Loucy (cell line): ENCODE data around the gene IGFBP3.

Source experiments
- H2AFZ ChIP-seq: fragments of 200-600 bp; sonication (generic); 2 replicates; pipeline ENCODE4 v1.6.0; 2016; ENCODE audit warnings: antibody characterized with exemption, mild to moderate bottlenecking, low read length, moderate library complexity
- H3F3A ChIP-seq: fragments of 200-600 bp; 2 replicates; pipeline ENCODE4 v1.6.0; 2016; ENCODE audit warnings: antibody characterized with exemption, low read depth, mild to moderate bottlenecking
- H3K27me3 ChIP-seq: fragments of 200-600 bp; sonication (generic); 2 replicates; pipeline ENCODE4 v1.6.1; 2014; ENCODE audit warnings: low read length, mild to moderate bottlenecking; ENCODE audit not compliant: insufficient read depth, poor library complexity, severe bottlenecking
- H3K36me3 ChIP-seq: fragments of 200-600 bp; sonication (generic); 2 replicates; pipeline ENCODE4 v1.6.1; 2016; ENCODE audit warnings: low read length; ENCODE audit not compliant: insufficient read depth
- H3K4me1 ChIP-seq: fragments of 200-600 bp; sonication (generic); 2 replicates; pipeline ENCODE4 v1.5.1; 2014; ENCODE audit warnings: low read length, mild to moderate bottlenecking; ENCODE audit not compliant: insufficient read depth, poor library complexity, severe bottlenecking
- H3K4me2 ChIP-seq: fragments of 200-600 bp; sonication (generic); 2 replicates; pipeline ENCODE4 v1.6.0; 2014; ENCODE audit warnings: antibody characterized with exemption, low read length, low read depth, mild to moderate bottlenecking; ENCODE audit not compliant: poor library complexity, severe bottlenecking
- H3K4me3 ChIP-seq: fragments of 200-600 bp; sonication (generic); 2 replicates; pipeline ENCODE4 v1.5.1; 2014; ENCODE audit warnings: low read length, mild to moderate bottlenecking, mixed read lengths; ENCODE audit not compliant: poor library complexity, severe bottlenecking
- H3K79me2 ChIP-seq: fragments of 200-600 bp; sonication (generic); 2 replicates; pipeline ENCODE4 v1.6.1; 2014; ENCODE audit warnings: low read length; ENCODE audit not compliant: insufficient read depth
- H3K9ac ChIP-seq: fragments of 200-600 bp; sonication (generic); 2 replicates; pipeline ENCODE4 v1.6.0; 2014; ENCODE audit warnings: mild to moderate bottlenecking, low read depth, low read length, moderate library complexity; ENCODE audit not compliant: poor library complexity, severe bottlenecking
- H3K9me2 ChIP-seq: fragments of 200-600 bp; sonication (generic); replicated peaks from 2 replicates; pipeline ENCODE4 v1.6.1; 2016; ENCODE audit warnings: low read depth, low read length, mixed read lengths
- H3K9me3 ChIP-seq: fragments of 200-600 bp; sonication (generic); 2 replicates; pipeline ENCODE4 v1.6.1; 2014; ENCODE audit warnings: mild to moderate bottlenecking, antibody characterized with exemption, low read length, low read depth; ENCODE audit not compliant: insufficient read depth
- H4K20me1 ChIP-seq: fragments of 200-600 bp; sonication (generic); 2 replicates; pipeline ENCODE4 v1.6.0; 2014; ENCODE audit warnings: antibody characterized with exemption, low read length, mild to moderate bottlenecking; ENCODE audit not compliant: insufficient read depth, poor library complexity, severe bottlenecking
- CTCF ChIP-seq: fragments of 200-600 bp; sonication (generic); conservative IDR thresholded peaks from 2 replicates; pipeline ENCODE4 v1.5.1; 2014; ENCODE audit warnings: mild to moderate bottlenecking, antibody characterized with exemption, low read length
- EZH2phosphoT487 ChIP-seq: fragments of 200-600 bp; IDR thresholded peaks from 2 replicates; pipeline ENCODE4 v1.6.1; 2018; ENCODE audit warnings: antibody characterized with exemption, mild to moderate bottlenecking, moderate library complexity, borderline replicate concordance

The IGFBP3 gene

GRCh38 chr7:45930967-45931366 lies 9.9 kb upstream of the IGFBP3 start:
- H3K9me2 ChIP-seq: no peaks in the 10 kb centered on the region
- no peak overlapping the region for H3K4me2 ChIP-seq
- TF ChIP-seq CTCF (no peak), EZH2phosphoT487 (no peak)
- no peak overlapping the region for H3K9ac ChIP-seq
- no peaks in the 10 kb centered on the region for H3K79me2 ChIP-seq
- H3F3A ChIP-seq: no peaks in the 10 kb centered on the region
- H3K9me3 ChIP-seq: no peaks in the 10 kb centered on the region; the same call in 1 of the 2 replicates
- H2AFZ ChIP-seq: no peak overlapping the region
- no peaks in the 10 kb centered on the region for H3K4me1 ChIP-seq
- H3K4me3 ChIP-seq: no peak overlapping the region
- no peaks in the 10 kb centered on the region for H4K20me1 ChIP-seq
- H3K36me3 ChIP-seq: no peaks in the 10 kb centered on the region
- no peaks in the 10 kb centered on the region for H3K27me3 ChIP-seq

GRCh38 chr7:45927721-45928120 lies 6.6 kb upstream of the IGFBP3 start:
- Histone ChIP-seq H3K9me3 (no peaks in the 10 kb centered on the region), H3K9ac (no peak overlapping the region), H2AFZ (no peak overlapping the region), H3K9me2 (no peaks in the 10 kb centered on the region), H3K79me2 (no peaks in the 10 kb centered on the region), H3K4me2 (no peak overlapping the region), H3K36me3 (no peaks in the 10 kb centered on the region), H3K4me3 (no peak overlapping the region), H3F3A (no peaks in the 10 kb centered on the region), H4K20me1 (no peaks in the 10 kb centered on the region), H3K27me3 (no peaks in the 10 kb centered on the region), H3K4me1 (no peaks in the 10 kb centered on the region)
- TF ChIP-seq CTCF (no peak), EZH2phosphoT487 (no peak)

- no peak overlapping the region for H3K4me3 ChIP-seq
- no peaks in the 10 kb centered on the region for H3K79me2 ChIP-seq
- no peaks in the 10 kb centered on the region for H3K9me2 ChIP-seq
- no peaks in the 10 kb centered on the region for H3K36me3 ChIP-seq
- no peak overlapping the region for H3K4me2 ChIP-seq
- no peaks in the 10 kb centered on the region for H3K9me3 ChIP-seq
- H4K20me1 ChIP-seq: no peaks in the 10 kb centered on the region
- H3K4me1 ChIP-seq: no peaks in the 10 kb centered on the region
- H3K9ac ChIP-seq: no peak overlapping the region
- no peak overlapping the region for H2AFZ ChIP-seq
- TF ChIP-seq CTCF (no peak), EZH2phosphoT487 (no peak)
- H3K27me3 ChIP-seq: no peaks in the 10 kb centered on the region
- no peaks in the 10 kb centered on the region for H3F3A ChIP-seq
Measured at GRCh38 chr7:45924283-45924682, 3.2 kb upstream of the IGFBP3 start.
